HepG2 (cell line): Measurements from ENCODE around the gene CCDC82. TPM values are rescaled to one million over a fixed set of nuclear protein-coding genes. Genes with fewer than 3 reads are reported as not detected.

Source experiments
- ATF5 ChIP-seq: sonication (generic); formaldehyde crosslinking; IDR thresholded peaks from 2 replicates; pipeline ENCODE4 v1.4.0; 2020; ENCODE audit warnings: mild to moderate bottlenecking, low read depth, missing genetic modification reagents
- BRF2 ChIP-seq: sonication (generic); formaldehyde crosslinking; IDR thresholded peaks from 2 replicates; pipeline ENCODE4 v1.8.1; 2022; ENCODE audit warnings: mild to moderate bottlenecking, missing genetic modification reagents
- POGZ ChIP-seq: sonication (generic); formaldehyde crosslinking; IDR thresholded peaks from 2 replicates; pipeline ENCODE4 v1.4.0; 2020; ENCODE audit warnings: mild to moderate bottlenecking, missing genetic modification reagents
- TEF ChIP-seq: sonication (generic); formaldehyde crosslinking; IDR thresholded peaks from 2 replicates; pipeline ENCODE4 v1.5.0; 2020; ENCODE audit warnings: missing genetic modification reagents
- ZBTB33 ChIP-seq: sonication (generic); formaldehyde crosslinking; IDR thresholded peaks from 2 replicates; pipeline ENCODE4 v1.4.0; 2020; ENCODE audit warnings: missing genetic modification reagents
- ZBTB49 ChIP-seq: sonication (generic); formaldehyde crosslinking; IDR thresholded peaks from 2 replicates; pipeline ENCODE4 v1.4.0; 2020; ENCODE audit warnings: missing genetic modification reagents, borderline replicate concordance
- ZNF460 ChIP-seq: sonication (generic); formaldehyde crosslinking; IDR thresholded peaks from 2 replicates; pipeline ENCODE4 v1.5.1; 2020; ENCODE audit warnings: missing genetic modification reagents, mild to moderate bottlenecking, borderline replicate concordance
- ZNF609 ChIP-seq: sonication (generic); formaldehyde crosslinking; IDR thresholded peaks from 2 replicates; pipeline ENCODE4 v1.4.0; 2020; ENCODE audit warnings: mild to moderate bottlenecking, missing genetic modification reagents, borderline replicate concordance
- ZNF704 ChIP-seq: sonication (generic); formaldehyde crosslinking; IDR thresholded peaks from 2 replicates; pipeline ENCODE4 v1.8.1; 2023; ENCODE audit warnings: mild to moderate bottlenecking, inconsistent platforms, moderate library complexity, missing genetic modification reagents, borderline replicate concordance
- ZNF841 ChIP-seq: sonication (generic); formaldehyde crosslinking; IDR thresholded peaks from 2 replicates; pipeline ENCODE4 v1.8.1; 2023; ENCODE audit warnings: missing genetic modification reagents, borderline replicate concordance
- ZSCAN25 ChIP-seq: sonication (generic); formaldehyde crosslinking; IDR thresholded peaks from 2 replicates; pipeline ENCODE4 v1.8.0; 2022; ENCODE audit warnings: mild to moderate bottlenecking, missing genetic modification reagents
- polyA plus RNA-seq, 8 experiments: library from polyadenylated mRNA; depleted of rRNA in 3 of 8; stranded (reverse) in 7 of 8; unstranded in 1 of 8; fragments of >200 nt; fragmentation: Illumina TruSeq in 4 of 8; extraction: Trizol in 4 of 8; gene quantifications; 2 replicates each; pipeline versions ENCODE4 v1.2.1 to v1.2.3, GENCODE V29; 2011 to 2016; ENCODE audit warnings: low read depth in 4 of 8, missing spikeins in 1 of 8, mixed read lengths in 1 of 8; ENCODE audit not compliant: insufficient read depth in 1 of 8
- total RNA-seq, 5 experiments: library from RNA; depleted of rRNA; stranded (reverse); fragments of >200 nt; fragmentation: Illumina TruSeq; extraction: Trizol; gene quantifications; 2 replicates each; pipeline ENCODE4 v1.2.3, GENCODE V29; 2016; ENCODE audit warnings: low read depth in 1 of 5

The CCDC82 gene
- total and polyA plus RNA-seq, 2 of the 13 experiments (the other 11 are each of a cell fraction or from before 2014, with no cell fraction given): 19.7 to 25.7 TPM

GRCh38 chr11:96389720-96390487, at the start of gene CCDC82, which contains the start of gene JRKL (continued):
- TF ChIP-seq ZBTB49 (no peak), TEF (CRISPR knock-in tag) (0 out of 2 replicates have a peak, but pooled peaks have one; percentile 24), ATF5 (CRISPR knock-in tag) (no peak), ZBTB33 (CRISPR knock-in tag) (no peak), ZNF841 (CRISPR knock-in tag) (peak; percentile 54; the same call in 1 of the 2 replicates), ZNF704 (CRISPR knock-in tag) (peak; percentile 17; the same call in 1 of the 2 replicates), BRF2 (CRISPR knock-in tag) (0 out of 2 replicates have a peak, but pooled peaks have one; percentile 18), POGZ (CRISPR knock-in tag) (peak; percentile 93), ZNF460 (0 out of 2 replicates have a peak, but pooled peaks have one; percentile 17), ZNF609 (CRISPR knock-in tag) (no peak), ZSCAN25 (CRISPR knock-in tag) (0 out of 2 replicates have a peak, but pooled peaks have one; percentile 64)
